Panc1 (cell line): Measurements from ENCODE around the gene XPNPEP1. TPM values are rescaled to one million over a fixed set of nuclear protein-coding genes. Genes with fewer than 3 reads are reported as not detected.

ENCODE experiments used
- ATAC-seq: fragments of 200-7000 bp; cut with Tn5 transposase; 2 replicates; pipeline ENCODE4 v1.9.1; 2020; ENCODE audit warnings: mild to moderate bottlenecking, moderate library complexity
- BruUV-seq: library from RNA; stranded (reverse); fragments of 400-500 nt; replicated peaks from 2 replicates; lab custom pipeline; 2021; lab: Mats Ljungman, UMichigan
- CTCF ChIA-PET: fragments of 300-600 bp; sonication (Branson Sonifier 250); formaldehyde crosslinking; loops from one replicate; lab custom pipeline; 2022; ENCODE audit warnings: antibody characterized with exemption; lab: Charles Lee
- POLR2A ChIA-PET: fragments of 300-600 bp; sonication (Branson Sonifier 250); formaldehyde crosslinking; loops from one replicate; lab custom pipeline; 2022; ENCODE audit warnings: antibody characterized with exemption; lab: Charles Lee
- DNase-seq: peaks from one replicate; pipeline ENCODE4 v3.0.0-alpha.2; 2010; ENCODE audit warnings: low read depth, low spot score
- H3K27ac ChIP-seq: 2 replicates; pipeline ENCODE4 v1.5.1; 2011; ENCODE audit warnings: mild to moderate bottlenecking, low read length, inconsistent platforms
- H3K27me3 ChIP-seq: fragments of 200-500 bp; sonication (Bioruptor generic); 2 replicates; pipeline ENCODE4 v1.6.0; 2014; ENCODE audit warnings: low read length, inconsistent platforms; ENCODE audit not compliant: control insufficient read depth, insufficient read depth
- H3K36me3 ChIP-seq: fragments of 200-500 bp; sonication (Bioruptor generic); 2 replicates; pipeline ENCODE4 v1.5.1; 2014; ENCODE audit warnings: inconsistent platforms, mild to moderate bottlenecking, low read length, moderate library complexity; ENCODE audit not compliant: control insufficient read depth, insufficient read depth
- H3K4me1 ChIP-seq: 2 replicates; pipeline ENCODE4 v1.5.1; 2011; ENCODE audit warnings: inconsistent platforms, mild to moderate bottlenecking, low read length, moderate library complexity; ENCODE audit not compliant: control insufficient read depth, insufficient read depth
- H3K4me3 ChIP-seq, 2 experiments: 2 replicates each; pipeline ENCODE4 v1.5.1; 2011 to 2012; ENCODE audit warnings: low read depth in 2 of 2, low read length in 2 of 2, mild to moderate bottlenecking in 2 of 2, inconsistent platforms in 1 of 2, moderate library complexity in 1 of 2
- H3K9me3 ChIP-seq: fragments of 200-500 bp; sonication (Bioruptor generic); 2 replicates; pipeline ENCODE4 v1.5.1; 2014; ENCODE audit warnings: low read depth, mild to moderate bottlenecking, inconsistent platforms, low read length, moderate library complexity; ENCODE audit not compliant: control insufficient read depth, insufficient read depth
- CTCF ChIP-seq: fragments of 450-650 bp; IDR thresholded peaks from 2 replicates; pipeline ENCODE4 v1.5.1; 2017; ENCODE audit warnings: mild to moderate bottlenecking
- POLR2AphosphoS5 ChIP-seq: IDR thresholded peaks from 2 replicates; pipeline ENCODE4 v1.6.1; 2012; ENCODE audit warnings: mild to moderate bottlenecking, low read depth, low read length, moderate library complexity
- REST ChIP-seq, 2 experiments: IDR thresholded peaks; 2 replicates each; pipeline ENCODE4 v1.6.1; 2011 to 2012; ENCODE audit warnings: low read depth in 2 of 2, control low read depth in 1 of 2, low read length in 1 of 2, mild to moderate bottlenecking in 1 of 2, moderate library complexity in 1 of 2; ENCODE audit not compliant: insufficient read depth in 1 of 2
- SIN3A ChIP-seq: IDR thresholded peaks from 2 replicates; pipeline ENCODE4 v1.6.1; 2012; ENCODE audit warnings: low read depth, mild to moderate bottlenecking, low read length, moderate library complexity, borderline replicate concordance; ENCODE audit not compliant: insufficient read depth
- TCF7L2 ChIP-seq: IDR thresholded peaks from 2 replicates; pipeline ENCODE4 v1.6.1; 2011; ENCODE audit warnings: mild to moderate bottlenecking, low read depth, low read length, inconsistent platforms
- in situ Hi-C: cut with HindIII; loops from 2 replicates; pipeline ENCODE4 v1.10.0; 2016; ENCODE audit warnings: low sequenced_read_pairs, low pct_unique_long_range_greater_than_20kb
- intact Hi-C: fragments of 100-400 bp; cut with micrococcal nuclease; formaldehyde crosslinking; loops from one replicate; pipeline ENCODE4 v1.10.0; 2022; ENCODE audit not compliant: unreplicated experiment
- total RNA-seq: library from RNA; stranded (reverse); gene quantifications from one replicate; pipeline ENCODE4 v1.2.1, GENCODE V29; 2021; ENCODE audit not compliant: unreplicated experiment

The XPNPEP1 gene
- total RNA-seq, 1 experiment from 2014 or later = 61.2 TPM

- POLR2A ChIA-PET = interaction anchor here (0.6 kb wide), 1 partner anchor 14 kb away, joined by 3 read pairs; no protein-coding TSS in a partner anchor
- no peak overlapping the region for H3K27ac ChIP-seq
- no TSS peak for BruUV-seq
- H3K27me3 ChIP-seq = peaks cover 3% of the 10 kb centered on the region; the same call in 1 of the 2 replicates
- H3K36me3 ChIP-seq = no peaks in the 10 kb centered on the region
- in situ Hi-C loops = no loop called here
- no peak overlapping the region for H3K4me3 ChIP-seq
- ATAC-seq (0 out of 2 replicates have a peak, but pooled peaks have one; percentile 19), DNase-seq (no peak)
- TF ChIP-seq TCF7L2 (no peak), CTCF (no peak), SIN3A (no peak), POLR2AphosphoS5 (no peak), REST (IDR thresholded peaks at IDR 0.05; ENCODE audit: insufficient read depth in 1 of 2, low read depth in 2 of 2, low read length in 1 of 2) (no peak)
- H3K9me3 ChIP-seq = no peaks in the 10 kb centered on the region
- CTCF ChIA-PET = no interaction called here
- intact Hi-C loops = no loop called here
- H3K4me1 ChIP-seq = peaks cover 5% of the 10 kb centered on the region; the same call in 1 of the 2 replicates
These were observed 43.8 kb upstream of the XPNPEP1 start for GRCh38 chr10:109966961-109967738.

GRCh38 chr10:109964318-109964717 lies 41.0 kb upstream of the XPNPEP1 start:
- H3K36me3 ChIP-seq = no peaks in the 10 kb centered on the region
- peaks cover 5% of the 10 kb centered on the region; the same call in 1 of the 2 replicates for H3K4me1 ChIP-seq
- CTCF ChIA-PET = no interaction called here
- BruUV-seq = no TSS peak
- DNase-seq (no peak), ATAC-seq (no peak)
- POLR2A ChIA-PET = no interaction called here
- no peaks in the 10 kb centered on the region; the same call in 1 of the 2 replicates for H3K27me3 ChIP-seq
- in situ Hi-C loops (no loop called here), intact Hi-C loops (no loop called here)
- TF ChIP-seq REST (IDR thresholded peaks at IDR 0.05; ENCODE audit: insufficient read depth in 1 of 2, low read depth in 2 of 2, low read length in 1 of 2) = no peak
- no peak for TF ChIP-seq POLR2AphosphoS5
- no peak for TF ChIP-seq TCF7L2
- TF ChIP-seq CTCF = no peak
- no peak for TF ChIP-seq SIN3A
- no peak overlapping the region for H3K27ac ChIP-seq
- H3K9me3 ChIP-seq = no peaks in the 10 kb centered on the region
- H3K4me3 ChIP-seq = no peak overlapping the region
